HepG2 (cell line): ENCODE results near the gene MRPS17.

Experiments
- CTCF ChIP-seq: sonication (generic); formaldehyde crosslinking; IDR thresholded peaks from 2 replicates; pipeline ENCODE4 v1.5.0; 2020; ENCODE audit warnings: mild to moderate bottlenecking, missing genetic modification reagents, moderate library complexity
- KDM6A ChIP-seq: IDR thresholded peaks from 2 replicates; pipeline ENCODE4 v1.6.1; 2016; ENCODE audit warnings: low read depth
- SMAD1 ChIP-seq: sonication (generic); formaldehyde crosslinking; IDR thresholded peaks from 2 replicates; pipeline ENCODE4 v1.4.0; 2020; ENCODE audit warnings: missing genetic modification reagents, low read depth, mild to moderate bottlenecking, borderline replicate concordance

- TF ChIP-seq KDM6A (no peak), CTCF (no peak; the same call in 1 of the 2 replicates), SMAD1 (CRISPR knock-in tag) (no peak)
These were observed 13.4 kb downstream of the MRPS17 start for GRCh38 chr7:55965100-55965470.
